Osteoblast (primary cell): ENCODE measurements around the gene BET1L. TPM values are rescaled to one million over a fixed set of nuclear protein-coding genes. Genes with fewer than 3 reads are reported as not detected.

Experiments
- DNase-seq: peaks from one replicate; pipeline ENCODE4 v3.0.0; 2011; ENCODE audit warnings: low spot score, mixed read lengths; ENCODE audit not compliant: insufficient read length; ENCODE audit errors: missing footprints
- H2AFZ ChIP-seq: 2 replicates; pipeline ENCODE4 v1.6.0; 2011; ENCODE audit warnings: mild to moderate bottlenecking, low read length
- H3K27ac ChIP-seq: 2 replicates; pipeline ENCODE4 v1.5.1; 2011; ENCODE audit warnings: mild to moderate bottlenecking, low read depth, low read length, moderate library complexity
- H3K27me3 ChIP-seq: 2 replicates; pipeline ENCODE4 v1.6.0; 2012; ENCODE audit warnings: mild to moderate bottlenecking, control low read depth, inconsistent platforms, low read length, moderate library complexity; ENCODE audit not compliant: insufficient read depth
- H3K36me3 ChIP-seq: 2 replicates; pipeline ENCODE4 v1.5.1; 2011; ENCODE audit warnings: mild to moderate bottlenecking, low read length, control low read depth, moderate library complexity; ENCODE audit not compliant: insufficient read depth
- H3K4me1 ChIP-seq: 2 replicates; pipeline ENCODE4 v1.5.1; 2011; ENCODE audit warnings: mild to moderate bottlenecking, low read length, control low read depth, moderate library complexity; ENCODE audit not compliant: insufficient read depth
- H3K4me2 ChIP-seq: 2 replicates; pipeline ENCODE4 v1.6.0; 2011; ENCODE audit warnings: mild to moderate bottlenecking, low read length; ENCODE audit not compliant: insufficient read depth
- H3K4me3 ChIP-seq: fragments of 200-600 bp; sonication (generic); 3 replicates; pipeline ENCODE4 v1.5.1; 2012; ENCODE audit warnings: mild to moderate bottlenecking, low read length, inconsistent platforms; ENCODE audit not compliant: insufficient read depth
- H3K79me2 ChIP-seq: 2 replicates; pipeline ENCODE4 v1.6.0; 2012; ENCODE audit warnings: mild to moderate bottlenecking, low read length, control low read depth, inconsistent platforms; ENCODE audit not compliant: insufficient read depth
- H3K9me3 ChIP-seq: 2 replicates; pipeline ENCODE4 v1.5.1; 2011; ENCODE audit warnings: low read depth, low read length, control low read depth
- H4K20me1 ChIP-seq: 2 replicates; pipeline ENCODE4 v1.6.0; 2012; ENCODE audit warnings: mild to moderate bottlenecking, low read length, control low read depth; ENCODE audit not compliant: insufficient read depth
- total RNA-seq: library from RNA; depleted of rRNA; stranded (reverse); fragments of >200 nt; gene quantifications from 2 replicates; pipeline ENCODE4 v1.2.3, GENCODE V29; 2012
- TF ChIP-seq, protein P1 (sequence below): IDR thresholded peaks from 2 replicates; pipeline ENCODE4 v1.5.1; 2011; ENCODE audit warnings: mild to moderate bottlenecking, low read depth, low read length, moderate library complexity; ENCODE audit errors: extremely low read depth

Gene BET1L
- total RNA-seq, 1 donor, result 24.6 TPM

- Histone ChIP-seq H3K4me1 (no peaks in the 10 kb centered on the region), H2AFZ (no peak overlapping the region), H3K4me2 (no peak overlapping the region), H3K27me3 (peaks cover 2% of the 10 kb centered on the region), H3K27ac (no peak overlapping the region), H3K79me2 (no peaks in the 10 kb centered on the region), H4K20me1 (peaks cover 4% of the 10 kb centered on the region), H3K4me3 (no peak overlapping the region), H3K9me3 (no peaks in the 10 kb centered on the region), H3K36me3 (peaks cover 42% of the 10 kb centered on the region)
- TF ChIP-seq, protein P1, sequence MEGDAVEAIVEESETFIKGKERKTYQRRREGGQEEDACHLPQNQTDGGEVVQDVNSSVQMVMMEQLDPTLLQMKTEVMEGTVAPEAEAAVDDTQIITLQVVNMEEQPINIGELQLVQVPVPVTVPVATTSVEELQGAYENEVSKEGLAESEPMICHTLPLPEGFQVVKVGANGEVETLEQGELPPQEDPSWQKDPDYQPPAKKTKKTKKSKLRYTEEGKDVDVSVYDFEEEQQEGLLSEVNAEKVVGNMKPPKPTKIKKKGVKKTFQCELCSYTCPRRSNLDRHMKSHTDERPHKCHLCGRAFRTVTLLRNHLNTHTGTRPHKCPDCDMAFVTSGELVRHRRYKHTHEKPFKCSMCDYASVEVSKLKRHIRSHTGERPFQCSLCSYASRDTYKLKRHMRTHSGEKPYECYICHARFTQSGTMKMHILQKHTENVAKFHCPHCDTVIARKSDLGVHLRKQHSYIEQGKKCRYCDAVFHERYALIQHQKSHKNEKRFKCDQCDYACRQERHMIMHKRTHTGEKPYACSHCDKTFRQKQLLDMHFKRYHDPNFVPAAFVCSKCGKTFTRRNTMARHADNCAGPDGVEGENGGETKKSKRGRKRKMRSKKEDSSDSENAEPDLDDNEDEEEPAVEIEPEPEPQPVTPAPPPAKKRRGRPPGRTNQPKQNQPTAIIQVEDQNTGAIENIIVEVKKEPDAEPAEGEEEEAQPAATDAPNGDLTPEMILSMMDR, result no peak
- no peak for DNase-seq
These were observed 46.7 kb upstream of the BET1L start for GRCh38 chr11:253886-254270.

- H3K27ac ChIP-seq, result no peak overlapping the region
- H4K20me1 ChIP-seq, result peaks cover 4% of the 10 kb centered on the region
- no peaks in the 10 kb centered on the region for H3K9me3 ChIP-seq
- no peaks in the 10 kb centered on the region for H3K79me2 ChIP-seq
- H3K27me3 ChIP-seq, result no peaks in the 10 kb centered on the region
- H3K36me3 ChIP-seq, result peaks cover 47% of the 10 kb centered on the region
- H3K4me2 ChIP-seq, result no peak overlapping the region
- no peak overlapping the region for H3K4me3 ChIP-seq
- H2AFZ ChIP-seq, result no peak overlapping the region
- H3K4me1 ChIP-seq, result no peaks in the 10 kb centered on the region
- DNase-seq, result no peak
- TF ChIP-seq, protein P1, result no peak
These were observed 46.1 kb upstream of the BET1L start for GRCh38 chr11:253160-253885.

DNA sequence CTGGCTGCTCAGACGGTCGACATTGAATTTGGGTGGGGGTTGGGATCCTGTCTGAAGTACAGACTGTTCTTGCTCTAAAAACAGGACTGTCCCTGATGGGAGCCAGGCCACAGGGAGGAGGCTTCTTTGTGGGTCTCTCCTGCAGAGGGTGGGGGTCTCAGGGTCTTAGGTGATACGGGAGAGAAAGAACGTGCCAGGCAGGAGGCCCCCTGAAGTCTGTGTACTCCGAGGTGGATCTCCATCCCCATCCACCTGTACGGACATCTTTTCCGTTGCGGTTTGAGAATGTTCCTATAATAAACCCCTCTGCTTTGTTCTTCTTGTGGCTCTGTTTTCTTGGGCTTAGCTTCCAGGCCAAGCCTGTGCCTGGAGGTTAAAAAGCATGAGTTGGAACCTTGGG, 45.5 kb upstream of the BET1L start:
- no peaks in the 10 kb centered on the region for H3K4me1 ChIP-seq
- no peak overlapping the region for H2AFZ ChIP-seq
- H3K9me3 ChIP-seq, result no peaks in the 10 kb centered on the region
- peaks cover 4% of the 10 kb centered on the region for H4K20me1 ChIP-seq
- TF ChIP-seq, protein P1, result no peak
- H3K4me3 ChIP-seq, result no peak overlapping the region
- peaks cover 54% of the 10 kb centered on the region for H3K36me3 ChIP-seq
- no peaks in the 10 kb centered on the region for H3K79me2 ChIP-seq
- no peaks in the 10 kb centered on the region for H3K27me3 ChIP-seq
- no peak overlapping the region for H3K4me2 ChIP-seq
- no peak overlapping the region for H3K27ac ChIP-seq
- no peak for DNase-seq

GRCh38 chr11:251550-251949, 44.4 kb upstream of the BET1L start:
- Histone ChIP-seq H4K20me1 (peaks cover 4% of the 10 kb centered on the region), H3K4me2 (no peak overlapping the region), H3K9me3 (no peaks in the 10 kb centered on the region), H3K4me1 (no peaks in the 10 kb centered on the region), H3K79me2 (no peaks in the 10 kb centered on the region), H3K27ac (no peak overlapping the region), H3K36me3 (peaks cover 65% of the 10 kb centered on the region), H3K27me3 (no peaks in the 10 kb centered on the region), H2AFZ (no peak overlapping the region), H3K4me3 (no peak overlapping the region)
- DNase-seq, result no peak
- TF ChIP-seq, protein P1, result no peak
